AML-193 (cell line): ENCODE results near the gene CCDC69.

Experiments used
- DNase-seq, 2 experiments: peaks; one replicate each; lab custom pipeline; 2025; lab: John Stamatoyannopoulos, UW

The CCDC69 gene

GRCh38 chr5:151164687-151165392, 59.1 kb downstream of the CCDC69 start:
- peak; percentile 75 to 81 for DNase-seq

GRCh38 chr5:151162776-151163175, 61.1 kb downstream of the CCDC69 start:
- no peak for DNase-seq

- no peak for DNase-seq
Measured at GRCh38 chr5:151159649-151160373, 64.1 kb downstream of the CCDC69 start.

- no peak for DNase-seq
Measured at GRCh38 chr5:151158287-151158661, 65.6 kb downstream of the CCDC69 start.

DNA sequence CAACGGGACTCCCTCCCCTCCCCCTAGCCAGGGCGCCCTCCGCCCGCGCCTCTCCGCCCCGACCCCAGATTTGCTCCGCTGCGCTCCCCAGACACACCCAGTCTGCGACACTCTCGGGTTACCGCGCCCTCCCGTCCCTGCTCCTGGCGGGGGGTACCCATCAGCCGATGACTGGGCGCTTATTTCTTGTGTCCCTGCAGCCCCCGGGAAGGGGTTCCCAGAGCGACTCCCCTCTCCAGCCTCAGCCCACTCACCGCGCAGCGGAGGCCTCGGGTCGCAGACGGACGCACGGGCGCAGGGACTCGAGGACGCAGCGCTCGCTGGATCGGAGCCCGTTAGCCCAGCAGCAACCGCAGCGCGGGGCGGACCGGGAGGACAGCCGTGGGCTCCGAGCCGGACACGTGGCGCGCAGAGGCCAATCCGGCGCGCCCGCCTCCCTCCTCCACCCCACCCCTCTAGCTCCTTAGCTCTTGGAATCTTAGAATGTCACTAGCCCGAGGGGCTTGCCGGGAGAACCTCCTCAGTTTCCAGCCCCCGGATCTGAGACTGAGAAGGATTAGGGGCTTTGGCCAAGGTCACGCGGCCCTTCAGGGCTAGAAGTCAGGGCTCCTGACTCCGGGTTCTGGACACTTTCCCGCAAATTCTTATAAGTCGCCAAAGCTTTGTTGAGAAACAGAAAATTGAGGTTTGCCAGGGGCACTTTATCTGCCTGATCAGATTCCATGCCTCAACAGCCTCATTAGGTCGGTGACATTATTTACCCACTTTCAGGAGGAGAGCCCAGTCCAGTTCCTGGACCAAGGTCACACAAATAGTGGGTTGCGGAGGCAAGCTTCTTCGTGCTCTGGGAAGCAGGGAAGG, 66.2 kb downstream of the CCDC69 start, which contains the start of gene ANXA6:
Gene ANXA6, minus strand, starts transcription at position 354 of the 861 bp plus-strand sequence. CDS start 9,878 bp downstream, outside the sequence.
- peak; percentile 58 to 61 for DNase-seq

- DNase-seq, result peak in 1 of 2 experiments; percentile 5
Measured at GRCh38 chr5:151156507-151157420, 67.1 kb downstream of the CCDC69 start.

DNA sequence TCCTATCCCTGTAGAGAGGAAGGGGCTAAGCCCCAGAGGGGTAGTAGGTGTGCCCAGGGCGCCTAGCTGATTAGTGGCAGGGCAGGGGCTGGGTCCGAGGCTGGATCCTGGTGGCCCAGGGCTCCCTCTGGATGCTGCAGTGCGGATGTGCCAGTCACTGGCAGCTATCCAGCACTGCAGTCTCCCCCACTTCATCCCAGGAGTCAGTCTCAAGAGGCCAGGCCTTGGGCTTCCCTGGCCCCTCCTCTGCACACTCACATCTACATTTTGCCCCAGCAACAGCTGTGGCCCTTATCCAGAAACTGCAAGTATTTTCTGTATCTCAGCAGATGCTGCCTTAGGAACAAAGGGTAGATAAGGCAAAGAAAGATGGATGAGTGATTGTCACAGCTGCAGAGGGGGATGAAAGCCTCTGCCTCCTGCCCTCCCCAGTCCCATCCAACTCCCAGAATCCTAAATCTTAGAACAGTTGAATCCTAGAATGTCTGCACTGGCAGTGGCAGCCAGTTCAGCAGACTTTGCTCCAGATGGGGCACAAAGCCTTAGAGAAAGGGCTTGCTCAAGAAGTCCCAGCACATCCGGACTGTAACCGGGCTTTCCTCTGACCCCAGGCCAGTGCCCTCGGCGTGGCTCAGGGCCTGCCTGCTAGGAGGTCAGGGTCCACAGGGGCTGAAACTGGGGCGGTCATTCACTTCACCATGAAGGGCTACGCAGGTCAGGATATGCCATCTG, 68.0 kb downstream of the CCDC69 start:
- DNase-seq, result peak; percentile 25 to 33

DNA sequence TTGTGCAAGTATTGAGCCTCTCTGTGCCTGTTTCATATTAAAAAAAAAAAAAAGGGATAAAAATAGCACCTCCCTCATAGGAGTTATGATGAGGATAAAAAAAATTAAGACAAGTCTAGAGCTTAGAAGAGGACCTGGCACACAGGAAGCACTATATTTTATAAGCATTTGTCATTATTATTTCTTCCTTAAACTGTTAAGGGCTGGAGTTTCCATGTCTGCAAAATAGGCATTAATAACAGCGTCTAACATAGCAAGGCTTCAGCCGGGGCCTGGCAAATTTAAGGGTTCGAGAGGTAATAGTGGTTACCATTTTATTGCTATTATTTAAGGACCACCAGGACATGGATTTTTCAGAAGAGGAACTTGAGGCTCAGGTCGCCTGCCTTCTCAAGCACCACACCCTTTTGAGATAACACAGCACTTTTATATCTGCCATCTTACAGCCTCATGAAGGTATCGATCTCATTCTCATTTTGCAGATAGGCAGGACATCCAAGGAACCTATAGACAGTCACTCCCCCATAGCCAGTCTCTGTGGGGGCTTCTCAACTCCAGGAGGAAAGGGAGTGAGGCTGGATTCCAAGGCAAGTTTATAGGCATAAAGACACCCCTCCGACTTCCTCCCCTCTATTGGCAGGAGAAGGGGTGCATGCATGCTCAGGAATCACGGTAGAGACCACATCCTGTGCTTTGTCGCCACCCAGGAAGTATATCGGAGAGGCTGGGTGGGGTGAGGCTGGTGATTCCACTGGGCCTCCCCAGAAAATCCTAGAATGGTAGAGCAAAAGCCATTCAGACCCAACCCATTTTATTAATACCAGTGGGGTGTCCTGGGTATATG, 68.7 kb downstream of the CCDC69 start:
- peak; percentile 24 to 26 for DNase-seq

GRCh38 chr5:151153766-151154272, 70.1 kb downstream of the CCDC69 start:
- no peak for DNase-seq

- no peak for DNase-seq
Measured at GRCh38 chr5:151153300-151153699, 70.6 kb downstream of the CCDC69 start.

- DNase-seq, result peak; percentile 97 to 98
Measured at GRCh38 chr5:151151793-151152192, 72.1 kb downstream of the CCDC69 start.

DNA sequence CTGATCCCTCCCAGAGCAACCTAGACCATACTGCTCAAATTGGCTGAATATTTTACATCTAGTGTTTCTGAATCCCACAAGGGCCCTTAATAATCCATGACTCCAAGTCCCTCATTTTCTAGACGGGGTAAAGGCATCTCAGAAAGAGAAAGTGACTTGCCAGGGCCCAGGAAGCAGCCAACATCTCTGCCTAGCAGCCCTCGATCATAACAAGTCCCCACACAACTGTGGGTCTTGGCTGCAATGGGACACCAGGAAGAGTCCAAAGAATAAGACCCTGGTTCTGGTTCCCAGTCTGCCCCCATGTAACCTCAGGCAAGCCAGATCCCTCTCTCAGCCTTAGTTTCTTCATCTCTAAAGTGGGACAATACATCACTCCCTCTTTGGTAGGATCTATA, 72.6 kb downstream of the CCDC69 start:
- DNase-seq, result no peak

DNA sequence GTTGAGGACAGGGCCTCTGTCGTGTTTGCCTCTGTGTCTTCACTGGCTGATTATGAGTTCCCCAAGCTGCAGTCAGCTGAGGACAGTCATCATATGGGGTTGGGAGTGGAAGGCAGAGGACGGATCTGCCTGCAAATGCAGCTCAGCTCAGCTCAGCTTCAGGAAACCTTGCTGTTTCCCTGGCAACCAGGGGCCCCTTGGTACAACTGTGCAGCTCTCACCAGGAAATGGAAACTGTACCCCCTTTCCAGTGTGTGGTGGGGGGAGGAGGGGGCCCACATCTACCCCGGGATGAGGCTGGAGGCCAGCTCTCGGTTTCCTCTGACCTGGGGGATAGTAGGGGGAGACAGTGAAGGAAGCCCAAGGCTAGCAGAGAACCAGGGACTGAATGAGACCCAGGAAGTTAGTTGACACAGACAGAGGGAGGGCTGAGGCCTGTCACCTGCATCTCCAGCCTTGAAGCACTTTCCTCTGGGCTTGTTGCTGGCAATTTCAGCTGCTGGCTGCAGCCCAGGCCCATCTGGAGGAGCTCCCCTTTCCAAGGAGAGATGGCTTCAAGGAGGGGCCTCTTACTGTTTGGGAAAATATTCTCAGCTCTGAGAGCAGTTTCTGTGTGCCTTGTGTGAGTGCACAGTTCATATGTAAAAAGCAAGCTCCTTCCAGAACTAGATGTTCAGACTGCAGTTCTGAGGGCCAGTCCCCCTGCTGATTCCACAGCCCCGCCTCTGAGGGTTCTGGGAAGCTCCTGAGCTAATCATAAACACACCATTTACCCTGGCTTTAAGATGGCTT, 73.2 kb downstream of the CCDC69 start:
- DNase-seq, result peak; percentile 91 to 93

GRCh38 chr5:151148583-151148982, 75.3 kb downstream of the CCDC69 start:
- DNase-seq, result no peak

DNA sequence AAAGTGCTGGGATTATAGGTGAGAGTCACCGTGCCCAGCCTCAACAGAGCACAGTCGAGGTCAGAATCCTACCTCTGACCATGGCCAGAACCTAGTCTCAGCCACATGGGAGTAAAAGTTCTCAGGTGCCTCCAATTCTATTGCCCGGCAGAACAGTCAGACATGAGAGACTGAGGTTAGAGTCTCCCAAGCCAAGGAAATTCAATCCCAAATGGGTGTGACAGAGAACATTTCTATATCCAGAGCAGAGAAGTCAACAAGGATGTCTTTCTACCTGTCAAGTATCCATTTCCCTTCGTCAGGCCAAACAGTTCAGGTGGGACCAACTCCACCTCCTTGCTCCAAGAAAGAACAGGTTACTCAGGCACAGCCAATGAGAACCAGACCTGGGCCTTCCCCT, 76.9 kb downstream of the CCDC69 start:
- DNase-seq, result no peak

DNA sequence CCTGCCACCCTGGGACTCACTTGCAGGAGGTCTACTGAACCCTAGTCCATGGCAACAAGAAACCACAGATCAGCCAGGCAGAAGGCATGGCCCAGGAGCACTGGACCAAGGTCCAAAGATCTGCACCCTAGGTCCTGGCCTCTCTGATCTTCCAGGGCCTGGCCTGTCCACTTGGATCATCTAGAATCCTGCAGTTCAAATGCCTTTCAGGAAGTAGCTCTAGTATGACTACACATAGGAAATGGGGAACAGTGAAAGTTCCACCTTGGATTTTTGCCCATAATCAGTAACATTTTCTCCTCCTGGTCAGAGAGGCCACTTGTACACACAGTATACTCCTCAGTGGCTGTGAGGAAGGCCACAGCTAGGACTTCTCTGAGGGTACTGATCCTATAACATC, 77.8 kb downstream of the CCDC69 start:
- DNase-seq, result no peak

- no peak for DNase-seq
Measured at GRCh38 chr5:151144922-151145321, 79.0 kb downstream of the CCDC69 start.

DNA sequence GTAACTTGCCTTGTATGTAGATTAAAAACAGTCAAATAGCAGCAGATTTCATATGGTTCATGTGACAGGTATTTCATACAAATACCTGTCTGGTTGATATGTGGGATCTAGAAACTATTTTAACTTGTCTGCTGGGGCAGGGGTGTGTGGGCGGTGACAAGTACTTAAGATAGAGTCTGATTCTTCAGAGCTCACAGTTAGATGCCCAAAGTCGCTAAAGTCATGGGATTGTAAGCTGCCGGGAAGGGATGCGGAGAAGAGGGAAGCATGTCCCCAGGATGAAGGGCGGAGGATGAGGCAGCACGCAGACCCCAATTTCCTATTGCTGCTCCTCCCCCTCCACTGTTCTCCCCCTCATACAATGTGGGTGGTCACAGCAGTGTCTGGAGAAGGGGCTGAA, 79.6 kb downstream of the CCDC69 start:
- no peak for DNase-seq

DNA sequence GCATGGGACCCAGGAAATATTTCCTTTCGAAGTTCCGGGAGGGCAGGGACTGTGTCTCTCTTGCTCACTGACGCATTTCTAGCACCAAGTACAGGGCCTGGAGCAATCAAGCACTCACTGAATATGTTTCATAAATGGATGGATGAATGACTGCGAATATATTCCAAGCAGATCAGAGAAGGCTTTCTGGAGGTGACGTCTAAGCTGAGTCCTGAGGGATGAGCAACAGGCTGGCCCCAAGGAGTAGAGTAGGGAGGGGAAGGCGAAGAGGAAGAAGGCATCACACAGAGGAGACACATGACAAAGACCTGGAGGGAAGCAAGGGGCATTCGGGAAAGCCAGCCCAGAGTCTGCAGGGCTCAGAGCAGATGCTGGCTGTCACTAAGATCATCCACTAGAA, 80.2 kb downstream of the CCDC69 start:
- DNase-seq, result no peak
